Endothelial cell of umbilical vein (primary cell): Measurements from ENCODE around the gene PPFIBP1. TPM values are rescaled to one million over a fixed set of nuclear protein-coding genes. Genes with fewer than 3 reads are reported as not detected.

Experiments
- BruUV-seq: library from RNA; stranded (reverse); fragments of 400-500 nt; replicated peaks from 2 replicates; lab custom pipeline; 2021; lab: Mats Ljungman, UMichigan
- CTCF ChIA-PET: fragments of 300-600, 350-600 bp; sonication (Branson Sonifier 250); formaldehyde crosslinking; loops from one replicate; lab custom pipeline; 2021; ENCODE audit warnings: antibody characterized with exemption, inconsistent platforms; lab: Charles Lee
- POLR2A ChIA-PET: fragments of 300-600, 350-600 bp; sonication (Branson Sonifier 250); formaldehyde crosslinking; loops from one replicate; lab custom pipeline; 2021; ENCODE audit warnings: antibody characterized with exemption, inconsistent platforms; lab: Charles Lee
- DNase-seq: peaks from one replicate; pipeline ENCODE4 v3.0.0-alpha.2; 2011; ENCODE audit warnings: low read depth, low spot score
- FAIRE-seq: peaks from 2 replicates; lab custom pipeline; 2011; peaks lifted over from hg19 to GRCh38; lab: Jason Lieb, UNC
- H2AFZ ChIP-seq: 2 replicates; pipeline ENCODE4 v1.6.0; 2012; ENCODE audit warnings: low read depth, low read length, control low read depth, inconsistent platforms
- H3K27ac ChIP-seq: 2 replicates; pipeline ENCODE4 v1.5.1; 2011; ENCODE audit warnings: low read depth, mild to moderate bottlenecking, control low read depth, low read length, moderate library complexity; ENCODE audit not compliant: insufficient read depth
- H3K27me3 ChIP-seq, 2 experiments: 2 replicates each; pipeline versions ENCODE4 v1.6.0 to v1.6.1; 2011; ENCODE audit warnings: low read length in 2 of 2, mixed read lengths in 1 of 2; ENCODE audit not compliant: control insufficient read depth in 2 of 2, insufficient read depth in 2 of 2
- H3K36me3 ChIP-seq, 2 experiments: 2 replicates in 1 of 2; 3 replicates in 1 of 2; pipeline ENCODE4 v1.5.1; 2011; ENCODE audit warnings: low read length in 2 of 2, mild to moderate bottlenecking in 1 of 2, moderate library complexity in 1 of 2; ENCODE audit not compliant: control insufficient read depth in 2 of 2, insufficient read depth in 2 of 2; ENCODE audit errors: extremely low read depth in 1 of 2
- H3K4me1 ChIP-seq: 3 replicates; pipeline ENCODE4 v1.5.1; 2011; ENCODE audit warnings: mild to moderate bottlenecking, low read length; ENCODE audit not compliant: control insufficient read depth, insufficient read depth; ENCODE audit errors: extremely low read depth
- H3K4me2 ChIP-seq: 2 replicates; pipeline ENCODE4 v1.6.1; 2011; ENCODE audit warnings: low read length, control low read depth, mixed read lengths; ENCODE audit not compliant: insufficient read depth
- H3K4me3 ChIP-seq, 3 experiments: fragments of 200-600 bp in 1 of 3; sonication (generic), shearing (Covaris generic) in 1 of 3; replicated peaks in 1 of 3; 2 replicates each; pipeline ENCODE4 v1.5.1; 2011 to 2016; ENCODE audit warnings: control low read depth in 3 of 3, low read length in 3 of 3, mild to moderate bottlenecking in 2 of 3, inconsistent platforms in 1 of 3, low read depth in 1 of 3, moderate library complexity in 1 of 3; ENCODE audit not compliant: insufficient read depth in 1 of 3
- H3K79me2 ChIP-seq: 2 replicates; pipeline ENCODE4 v1.6.0; 2012; ENCODE audit warnings: low read length, inconsistent platforms; ENCODE audit not compliant: control insufficient read depth, insufficient read depth
- H3K9ac ChIP-seq: replicated peaks from 2 replicates; pipeline ENCODE3; 2011; ENCODE audit warnings: low read length, control low read depth; ENCODE audit not compliant: insufficient read depth; ENCODE audit errors: extremely low read depth
- H3K9me1 ChIP-seq: replicated peaks from 3 replicates; pipeline ENCODE4 v1.6.0; 2011; ENCODE audit warnings: mild to moderate bottlenecking, low read length; ENCODE audit not compliant: control insufficient read depth, insufficient read depth; ENCODE audit errors: extremely low read depth
- H3K9me3 ChIP-seq: replicated peaks from 2 replicates; pipeline ENCODE4 v1.5.1; 2012; ENCODE audit warnings: low read length, inconsistent platforms; ENCODE audit not compliant: control insufficient read depth, insufficient read depth
- H4K20me1 ChIP-seq: replicated peaks from 2 replicates; pipeline ENCODE3; 2011; ENCODE audit warnings: mild to moderate bottlenecking, low read length; ENCODE audit not compliant: control insufficient read depth, insufficient read depth; ENCODE audit errors: extremely low read depth
- EZH2 ChIP-seq: IDR thresholded peaks from 2 replicates; pipeline ENCODE4 v1.6.1; 2012; ENCODE audit warnings: borderline replicate concordance, low read depth, mild to moderate bottlenecking, moderate library complexity, low read length, inconsistent platforms; ENCODE audit not compliant: severe bottlenecking
- FOS ChIP-seq: IDR thresholded peaks from 2 replicates; pipeline ENCODE4 v1.6.1; 2011; ENCODE audit warnings: mild to moderate bottlenecking, low read length, moderate library complexity, borderline replicate concordance; ENCODE audit not compliant: insufficient read depth
- GATA2 ChIP-seq: IDR thresholded peaks from 2 replicates; pipeline ENCODE4 v1.7.0; 2011; ENCODE audit warnings: low read depth, mild to moderate bottlenecking, moderate library complexity, mixed read lengths, low read length; ENCODE audit not compliant: insufficient read length, insufficient read depth
- JUN ChIP-seq: IDR thresholded peaks from 2 replicates; pipeline ENCODE4 v1.6.1; 2011; ENCODE audit warnings: borderline replicate concordance, low read depth; ENCODE audit not compliant: insufficient read length, insufficient read depth
- MYC ChIP-seq: IDR thresholded peaks from one replicate; pipeline ENCODE4 v1.6.1; 2011; ENCODE audit warnings: mild to moderate bottlenecking, low read depth, low read length
- POLR2A ChIP-seq: IDR thresholded peaks from 2 replicates; pipeline ENCODE4 v1.6.1; 2012; ENCODE audit warnings: low read depth, mild to moderate bottlenecking, control low read depth, low read length
- POLR2AphosphoS5 ChIP-seq: IDR thresholded peaks from 2 replicates; pipeline ENCODE4 v1.6.1; 2012; ENCODE audit warnings: low read depth, mild to moderate bottlenecking, control low read depth, low read length, moderate library complexity; ENCODE audit not compliant: insufficient read depth
- dilution Hi-C: fragments of 300-500 bp; cut with MboI; formaldehyde crosslinking; loops from one replicate; pipeline ENCODE4 v1.15.0; 2019; ENCODE audit warnings: low sequenced_read_pairs; ENCODE audit not compliant: extremely low pct_ligation_motif_present
- intact Hi-C: fragments of 100-400 bp; cut with micrococcal nuclease; formaldehyde crosslinking; loops from one replicate; pipeline ENCODE4 v1.10.0; 2022
- polyA plus RNA-seq, 4 experiments: library from polyadenylated mRNA; depleted of rRNA in 3 of 4; stranded (reverse) in 3 of 4; unstranded in 1 of 4; fragments of >200 nt; gene quantifications; 2 replicates each; pipeline versions ENCODE4 v1.2.1 to v1.2.3, GENCODE V29; 2011 to 2012; ENCODE audit warnings: missing spikeins in 1 of 4
- total RNA-seq: library from RNA; stranded (reverse); gene quantifications from 2 replicates; pipeline ENCODE4 v1.2.3, GENCODE V29; 2021
- TF ChIP-seq, protein P1 (sequence below), 2 donors: IDR thresholded peaks; 1 replicate in 1 of 2; 2 replicates in 1 of 2; pipeline ENCODE4 v1.5.1; 2011; ENCODE audit warnings: low read length in 2 of 2, mild to moderate bottlenecking in 2 of 2, moderate library complexity in 2 of 2, control low read depth in 1 of 2, inconsistent platforms in 1 of 2, low read depth in 1 of 2; ENCODE audit not compliant: insufficient read depth in 1 of 2; ENCODE audit errors: extremely low read depth in 1 of 2
- TF ChIP-seq, protein P2 (sequence below): IDR thresholded peaks from 2 replicates; pipeline ENCODE4 v1.6.1; 2011; ENCODE audit not compliant: insufficient read depth, insufficient read length

The PPFIBP1 gene
- total and polyA plus RNA-seq, 2 donors (not counting 3 experiments of a cell fraction or from before 2014, with no cell fraction given), result 45.5 to 154 TPM

DNA sequence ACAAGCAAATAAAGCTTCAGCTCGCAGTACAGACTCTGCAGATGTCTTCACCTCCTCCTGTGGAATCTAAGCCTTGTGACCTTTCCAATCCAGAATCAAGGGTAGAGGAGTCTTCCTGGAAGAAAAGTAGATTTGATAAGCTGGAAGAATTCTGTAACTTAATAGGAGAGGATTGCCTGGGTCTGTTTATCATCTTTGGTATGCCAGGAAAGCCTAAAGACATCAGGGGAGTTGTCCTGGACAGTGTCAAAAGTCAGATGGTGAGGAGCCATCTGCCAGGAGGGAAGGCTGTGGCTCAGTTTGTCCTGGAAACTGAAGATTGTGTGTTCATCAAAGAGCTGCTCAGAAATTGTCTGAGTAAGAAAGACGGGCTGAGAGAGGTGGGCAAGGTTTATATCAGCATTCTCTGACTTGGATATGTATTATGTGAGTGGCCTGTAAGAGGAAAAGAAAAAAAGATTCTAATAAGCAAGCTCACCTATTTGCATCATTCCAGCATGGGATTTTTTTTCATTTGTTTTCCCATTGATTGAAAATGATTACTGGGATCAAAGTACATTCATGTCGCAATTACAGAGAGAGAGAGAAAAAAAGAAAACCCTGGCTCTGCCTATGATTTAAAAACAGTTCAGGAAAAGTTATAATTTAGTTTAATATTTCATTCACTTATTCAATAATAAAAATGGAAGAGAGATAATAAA, 173.0 kb downstream of the PPFIBP1 start:
- Histone ChIP-seq H3K79me2 (no peaks in the 10 kb centered on the region), H3K4me1 (no peaks in the 10 kb centered on the region), H3K27ac (no peak overlapping the region), H2AFZ (no peak overlapping the region), H3K9me1 (no peaks in the 10 kb centered on the region), H3K36me3 (peaks cover 18 to 20% of the 10 kb centered on the region in 2 experiments), H3K27me3 (no peaks in the 10 kb centered on the region), H3K9me3 (no peaks in the 10 kb centered on the region), H3K4me3 (no peak overlapping the region), H3K9ac (no peak overlapping the region), H3K4me2 (no peak overlapping the region), H4K20me1 (no peaks in the 10 kb centered on the region)
- BruUV-seq, result no TSS peak
- TF ChIP-seq, protein P1, sequence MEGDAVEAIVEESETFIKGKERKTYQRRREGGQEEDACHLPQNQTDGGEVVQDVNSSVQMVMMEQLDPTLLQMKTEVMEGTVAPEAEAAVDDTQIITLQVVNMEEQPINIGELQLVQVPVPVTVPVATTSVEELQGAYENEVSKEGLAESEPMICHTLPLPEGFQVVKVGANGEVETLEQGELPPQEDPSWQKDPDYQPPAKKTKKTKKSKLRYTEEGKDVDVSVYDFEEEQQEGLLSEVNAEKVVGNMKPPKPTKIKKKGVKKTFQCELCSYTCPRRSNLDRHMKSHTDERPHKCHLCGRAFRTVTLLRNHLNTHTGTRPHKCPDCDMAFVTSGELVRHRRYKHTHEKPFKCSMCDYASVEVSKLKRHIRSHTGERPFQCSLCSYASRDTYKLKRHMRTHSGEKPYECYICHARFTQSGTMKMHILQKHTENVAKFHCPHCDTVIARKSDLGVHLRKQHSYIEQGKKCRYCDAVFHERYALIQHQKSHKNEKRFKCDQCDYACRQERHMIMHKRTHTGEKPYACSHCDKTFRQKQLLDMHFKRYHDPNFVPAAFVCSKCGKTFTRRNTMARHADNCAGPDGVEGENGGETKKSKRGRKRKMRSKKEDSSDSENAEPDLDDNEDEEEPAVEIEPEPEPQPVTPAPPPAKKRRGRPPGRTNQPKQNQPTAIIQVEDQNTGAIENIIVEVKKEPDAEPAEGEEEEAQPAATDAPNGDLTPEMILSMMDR (IDR thresholded peaks at IDR 0.05; ENCODE audit: extremely low read depth in 1 of 2, insufficient read depth in 1 of 2, low read depth in 1 of 2, low read length in 2 of 2), result no peak
- TF ChIP-seq FOS (no peak), JUN (no peak), POLR2A (no peak), GATA2 (no peak), MYC (no peak), POLR2AphosphoS5 (no peak), EZH2 (no peak)
- TF ChIP-seq, protein P2, sequence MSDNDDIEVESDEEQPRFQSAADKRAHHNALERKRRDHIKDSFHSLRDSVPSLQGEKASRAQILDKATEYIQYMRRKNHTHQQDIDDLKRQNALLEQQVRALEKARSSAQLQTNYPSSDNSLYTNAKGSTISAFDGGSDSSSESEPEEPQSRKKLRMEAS, result no peak
- no peak for FAIRE-seq
- ChIA-PET CTCF (interaction anchor here (1.0 to 3.2 kb wide), 3 partner anchors 10 to 21 kb away, joined by 4 to 6 read pairs (median 5); no protein-coding TSS in a partner anchor), POLR2A (no interaction called here)
- intact Hi-C loops (no loop called here), dilution Hi-C loops (no loop called here)
- DNase-seq, result no peak
